H9 (cell line): Measurements from ENCODE around the gene TPRG1. TPM values are rescaled to one million over a fixed set of nuclear protein-coding genes. Genes with fewer than 3 reads are reported as not detected.

Source experiments
- DNase-seq: peaks from one replicate; pipeline ENCODE4 v3.0.0-alpha.2; 2017
- H2AFZ ChIP-seq: one replicate; pipeline ENCODE4 v1.6.1; 2013; ENCODE audit warnings: mild to moderate bottlenecking, low read length, control low read depth, moderate library complexity
- H2AK5ac ChIP-seq: 2 replicates; pipeline ENCODE4 v1.6.1; 2013; ENCODE audit warnings: low read length, control low read depth, mixed read lengths; ENCODE audit not compliant: insufficient read length
- H2BK120ac ChIP-seq: one replicate; pipeline ENCODE4 v1.6.1; 2013; ENCODE audit warnings: low read depth, mild to moderate bottlenecking, low read length, control low read depth, inconsistent platforms; ENCODE audit not compliant: poor library complexity, severe bottlenecking
- H2BK12ac ChIP-seq: 2 replicates; pipeline ENCODE4 v1.6.1; 2013; ENCODE audit warnings: low read length, control low read depth, mixed read lengths, low read depth; ENCODE audit not compliant: insufficient read length
- H2BK15ac ChIP-seq: 2 replicates; pipeline ENCODE4 v1.6.1; 2013; ENCODE audit warnings: low read depth, low read length, control low read depth
- H2BK20ac ChIP-seq: one replicate; pipeline ENCODE4 v1.6.1; 2013; ENCODE audit warnings: low read depth, mild to moderate bottlenecking, low read length, control low read depth, inconsistent platforms; ENCODE audit not compliant: poor library complexity, severe bottlenecking
- H2BK5ac ChIP-seq: 2 replicates; pipeline ENCODE4 v1.6.1; 2013; ENCODE audit warnings: low read length, control low read depth, mixed read lengths; ENCODE audit not compliant: insufficient read length
- H3K14ac ChIP-seq: 2 replicates; pipeline ENCODE4 v1.6.1; 2013; ENCODE audit warnings: low read length, control low read depth; ENCODE audit not compliant: insufficient read depth
- H3K18ac ChIP-seq: 2 replicates; pipeline ENCODE4 v1.6.1; 2013; ENCODE audit warnings: low read depth, mild to moderate bottlenecking, mixed read lengths, low read length, control low read depth; ENCODE audit not compliant: insufficient read length
- H3K23ac ChIP-seq: 2 replicates; pipeline ENCODE4 v1.6.1; 2013; ENCODE audit warnings: low read length, control low read depth, mixed read lengths, low read depth; ENCODE audit not compliant: insufficient read length
- H3K23me2 ChIP-seq: 2 replicates; pipeline ENCODE4 v1.6.1; 2013; ENCODE audit warnings: low read depth, mild to moderate bottlenecking, mixed read lengths, low read length, control low read depth; ENCODE audit not compliant: insufficient read length, poor library complexity, severe bottlenecking
- H3K27ac ChIP-seq: 2 replicates; pipeline ENCODE4 v1.5.1; 2013; ENCODE audit warnings: low read length, control low read depth, mixed read lengths, low read depth; ENCODE audit not compliant: insufficient read length
- H3K27me3 ChIP-seq: 2 replicates; pipeline ENCODE4 v1.6.1; 2013; ENCODE audit warnings: low read length, control low read depth, inconsistent platforms; ENCODE audit not compliant: insufficient read depth
- H3K4ac ChIP-seq: 2 replicates; pipeline ENCODE4 v1.6.1; 2013; ENCODE audit warnings: low read depth, mild to moderate bottlenecking, control low read depth, inconsistent platforms, low read length, moderate library complexity
- H3K4me1 ChIP-seq: 2 replicates; pipeline ENCODE4 v1.6.1; 2013; ENCODE audit warnings: low read length, control low read depth, inconsistent platforms; ENCODE audit not compliant: insufficient read depth
- H3K4me2 ChIP-seq: 2 replicates; pipeline ENCODE4 v1.6.1; 2013; ENCODE audit warnings: low read length, control low read depth, mixed read lengths; ENCODE audit not compliant: insufficient read length, insufficient read depth
- H3K56ac ChIP-seq: 2 replicates; pipeline ENCODE4 v1.6.1; 2013; ENCODE audit warnings: low read depth, mild to moderate bottlenecking, mixed read lengths, low read length, control low read depth; ENCODE audit not compliant: insufficient read length
- H3K79me1 ChIP-seq: 2 replicates; pipeline ENCODE4 v1.6.1; 2013; ENCODE audit warnings: low read depth, mild to moderate bottlenecking, moderate library complexity, low read length, control low read depth, inconsistent platforms; ENCODE audit not compliant: insufficient read depth, poor library complexity, severe bottlenecking
- H3K79me2 ChIP-seq: 2 replicates; pipeline ENCODE4 v1.6.1; 2013; ENCODE audit warnings: low read length, control low read depth, inconsistent platforms; ENCODE audit not compliant: insufficient read depth
- H3K9ac ChIP-seq: 2 replicates; pipeline ENCODE4 v1.6.1; 2013; ENCODE audit warnings: low read length, control low read depth, mixed read lengths; ENCODE audit not compliant: insufficient read length; ENCODE audit errors: extremely low read depth
- H3K9me3 ChIP-seq: one replicate; pipeline ENCODE4 v1.6.1; 2013; ENCODE audit warnings: low read depth, low read length, inconsistent platforms; ENCODE audit not compliant: control insufficient read depth
- H3T11ph ChIP-seq: one replicate; pipeline ENCODE4 v1.6.1; 2013; ENCODE audit warnings: mild to moderate bottlenecking, low read length, control low read depth, inconsistent platforms
- H4K20me1 ChIP-seq: one replicate; pipeline ENCODE4 v1.6.1; 2013; ENCODE audit not compliant: control insufficient read depth, insufficient read length, insufficient read depth
- H4K5ac ChIP-seq: 2 replicates; pipeline ENCODE4 v1.6.1; 2013; ENCODE audit warnings: low read depth, mild to moderate bottlenecking, mixed read lengths, low read length, control low read depth; ENCODE audit not compliant: insufficient read length
- H4K8ac ChIP-seq: replicated peaks from 2 replicates; pipeline ENCODE4 v1.6.1; 2013; ENCODE audit warnings: low read length, control low read depth, mixed read lengths, low read depth; ENCODE audit not compliant: insufficient read length
- H4K91ac ChIP-seq: 2 replicates; pipeline ENCODE4 v1.6.1; 2013; ENCODE audit warnings: low read depth, mild to moderate bottlenecking, moderate library complexity, mixed read lengths, low read length, control low read depth; ENCODE audit not compliant: insufficient read length
- H3K27ac Mint-ChIP-seq, 3 experiments: 2 replicates in 2 of 3; 3 replicates in 1 of 3; pipeline ENCODE4 v1.8.0; 2020 to 2021; ENCODE audit warnings: mixed read lengths in 3 of 3, mild to moderate bottlenecking in 1 of 3, moderate library complexity in 1 of 3
- H3K27me3 Mint-ChIP-seq: 2 replicates; pipeline ENCODE4 v1.8.0; 2021; ENCODE audit warnings: low read depth, mild to moderate bottlenecking, moderate library complexity, mixed read lengths
- H3K36me3 Mint-ChIP-seq, 3 experiments: 2 replicates in 2 of 3; 3 replicates in 1 of 3; pipeline ENCODE4 v1.8.0; 2020 to 2021; ENCODE audit warnings: low read depth in 3 of 3, mixed read lengths in 3 of 3; ENCODE audit not compliant: insufficient read depth in 1 of 3
- H3K4me1 Mint-ChIP-seq, 2 experiments: 2 replicates each; pipeline ENCODE4 v1.8.0; 2020; ENCODE audit warnings: mixed read lengths in 2 of 2
- H3K4me3 Mint-ChIP-seq, 2 experiments: 2 replicates in 1 of 2; 3 replicates in 1 of 2; pipeline ENCODE4 v1.8.0; 2020 to 2021; ENCODE audit warnings: mild to moderate bottlenecking in 2 of 2, mixed read lengths in 2 of 2, moderate library complexity in 1 of 2
- H3K9me3 Mint-ChIP-seq, 2 experiments: 2 replicates in 1 of 2; 3 replicates in 1 of 2; pipeline ENCODE4 v1.8.0; 2020; ENCODE audit warnings: mild to moderate bottlenecking in 2 of 2, mixed read lengths in 2 of 2, moderate library complexity in 1 of 2
- WGBS: extraction: QIAGEN DNeasy Blood & Tissue Kit; methylation state at CpG from one replicate; pipeline ENCODE4 v1.1.7; 2013; ENCODE audit warnings: missing lambda C conversion rate, low lambda C conversion rate, mixed read lengths; ENCODE audit not compliant: insufficient read length; ENCODE audit errors: extremely low coverage; 5-methylcytosine and 5-hydroxymethylcytosine counted together
- total RNA-seq: library from RNA; stranded (reverse); gene quantifications from 2 replicates; pipeline ENCODE4 v1.2.1, GENCODE V29; 2021
- TF ChIP-seq, protein P1 (sequence below): fragments of 200-600 bp; sonication (generic); conservative IDR thresholded peaks from 3 replicates; pipeline ENCODE4 v1.8.0; 2021; ENCODE audit warnings: antibody characterized with exemption, mild to moderate bottlenecking

Gene TPRG1
- total RNA-seq, 1 experiment from 2014 or later = 0.66 TPM

DNA sequence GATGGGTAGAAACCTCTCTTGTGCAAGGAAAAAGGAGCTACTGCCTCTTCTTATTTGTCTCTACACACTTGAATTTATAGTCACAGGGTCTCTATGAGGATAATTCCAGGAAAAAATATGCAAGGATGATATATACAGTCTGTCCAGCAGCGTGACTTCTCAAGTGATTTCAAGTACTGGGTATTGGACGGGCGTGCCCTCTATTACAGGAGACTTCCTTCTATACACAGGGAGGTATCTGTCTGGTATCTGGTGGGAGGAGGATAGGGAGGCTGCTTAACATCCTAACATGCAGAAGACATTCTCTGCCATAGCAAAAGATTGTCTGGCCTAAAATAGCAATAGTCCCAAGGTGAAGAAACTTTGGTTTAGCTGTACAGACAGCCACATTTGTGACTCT is 146.1 kb downstream of the TPRG1 start:
- H3K4me1 Mint-ChIP-seq = peaks cover 15% of the 10 kb centered on the region in 2 experiments
- H4K91ac ChIP-seq = no peak overlapping the region
- H4K5ac ChIP-seq = no peak overlapping the region
- no peak overlapping the region for H3K9ac ChIP-seq
- H3K27ac ChIP-seq = no peak overlapping the region
- no peak overlapping the region for H3K27ac Mint-ChIP-seq
- H3T11ph ChIP-seq = no peak overlapping the region
- no peak overlapping the region for H3K14ac ChIP-seq
- H3K4me1 ChIP-seq = no peaks in the 10 kb centered on the region
- TF ChIP-seq, protein P1, sequence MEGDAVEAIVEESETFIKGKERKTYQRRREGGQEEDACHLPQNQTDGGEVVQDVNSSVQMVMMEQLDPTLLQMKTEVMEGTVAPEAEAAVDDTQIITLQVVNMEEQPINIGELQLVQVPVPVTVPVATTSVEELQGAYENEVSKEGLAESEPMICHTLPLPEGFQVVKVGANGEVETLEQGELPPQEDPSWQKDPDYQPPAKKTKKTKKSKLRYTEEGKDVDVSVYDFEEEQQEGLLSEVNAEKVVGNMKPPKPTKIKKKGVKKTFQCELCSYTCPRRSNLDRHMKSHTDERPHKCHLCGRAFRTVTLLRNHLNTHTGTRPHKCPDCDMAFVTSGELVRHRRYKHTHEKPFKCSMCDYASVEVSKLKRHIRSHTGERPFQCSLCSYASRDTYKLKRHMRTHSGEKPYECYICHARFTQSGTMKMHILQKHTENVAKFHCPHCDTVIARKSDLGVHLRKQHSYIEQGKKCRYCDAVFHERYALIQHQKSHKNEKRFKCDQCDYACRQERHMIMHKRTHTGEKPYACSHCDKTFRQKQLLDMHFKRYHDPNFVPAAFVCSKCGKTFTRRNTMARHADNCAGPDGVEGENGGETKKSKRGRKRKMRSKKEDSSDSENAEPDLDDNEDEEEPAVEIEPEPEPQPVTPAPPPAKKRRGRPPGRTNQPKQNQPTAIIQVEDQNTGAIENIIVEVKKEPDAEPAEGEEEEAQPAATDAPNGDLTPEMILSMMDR = no peak
- no peak overlapping the region for H3K23ac ChIP-seq
- no peaks in the 10 kb centered on the region for H3K79me1 ChIP-seq
- H3K4me2 ChIP-seq = no peak overlapping the region
- no peak overlapping the region for H2BK20ac ChIP-seq
- H3K4me3 Mint-ChIP-seq = no peak overlapping the region
- H3K9me3 Mint-ChIP-seq = no peaks in the 10 kb centered on the region
- no peak overlapping the region for H3K18ac ChIP-seq
- no peaks in the 10 kb centered on the region for H3K36me3 Mint-ChIP-seq
- no peak overlapping the region for H2BK5ac ChIP-seq
- H3K27me3 Mint-ChIP-seq = no peaks in the 10 kb centered on the region
- no peak for DNase-seq
- no CpG with 5 or more reads among the region's 3 CpGs for WGBS
- no peak overlapping the region for H2BK15ac ChIP-seq
- H3K23me2 ChIP-seq = no peaks in the 10 kb centered on the region
- H3K9me3 ChIP-seq = no peaks in the 10 kb centered on the region
- H2AFZ ChIP-seq = no peak overlapping the region
- no peaks in the 10 kb centered on the region for H4K20me1 ChIP-seq
- H4K8ac ChIP-seq = no peak overlapping the region
- no peak overlapping the region for H2BK12ac ChIP-seq
- H3K27me3 ChIP-seq = no peaks in the 10 kb centered on the region
- no peak overlapping the region for H2AK5ac ChIP-seq
- H3K79me2 ChIP-seq = no peaks in the 10 kb centered on the region
- H3K56ac ChIP-seq = no peak overlapping the region
- H2BK120ac ChIP-seq = no peak overlapping the region
- no peak overlapping the region for H3K4ac ChIP-seq
